Mesothelial cell of epicardium (in vitro differentiated cells): ENCODE measurements around the gene WDR33. TPM values are rescaled to one million over a fixed set of nuclear protein-coding genes. Genes with fewer than 3 reads are reported as not detected.

Source experiments
- DNase-seq, 2 experiments: peaks; one replicate each; pipeline ENCODE4 v3.0.0; 2021; ENCODE audit warnings: low spot score in 2 of 2; ENCODE audit not compliant: unreplicated experiment in 2 of 2
- H3K27ac Mint-ChIP-seq: 2 replicates; pipeline ENCODE4 v1.8.0; 2021; ENCODE audit warnings: mixed read lengths
- H3K27me3 Mint-ChIP-seq: 2 replicates; pipeline ENCODE4 v1.8.0; 2021; ENCODE audit warnings: low read depth, mixed read lengths
- H3K36me3 Mint-ChIP-seq: 2 replicates; pipeline ENCODE4 v1.8.0; 2021; ENCODE audit warnings: mixed read lengths
- H3K4me1 Mint-ChIP-seq: 2 replicates; pipeline ENCODE4 v1.8.0; 2021; ENCODE audit warnings: mixed read lengths
- H3K4me3 Mint-ChIP-seq: 2 replicates; pipeline ENCODE4 v1.8.0; 2021; ENCODE audit warnings: mild to moderate bottlenecking, moderate library complexity, mixed read lengths
- H3K9me3 Mint-ChIP-seq: 2 replicates; pipeline ENCODE4 v1.8.0; 2021; ENCODE audit warnings: mixed read lengths
- CTCF ChIP-seq: fragments of 200-600 bp; sonication (generic); IDR thresholded peaks from one replicate; pipeline ENCODE4 v1.5.0; 2021; ENCODE audit warnings: antibody characterized with exemption; ENCODE audit not compliant: unreplicated experiment
- total RNA-seq: library from RNA; stranded (reverse); gene quantifications from 3 replicates; pipeline ENCODE4 v1.2.1, GENCODE V29; 2021

WDR33 gene
- total RNA-seq, 1 donor from 2014 or later, result 61.4 TPM

GRCh38 chr2:127768775-127769479 is 42.0 kb downstream of the WDR33 start:
- H3K4me3 Mint-ChIP-seq, result no peak overlapping the region
- no peak for DNase-seq
- H3K27ac Mint-ChIP-seq, result peak overlapping the region; percentile 62
- no peak for TF ChIP-seq CTCF
- H3K9me3 Mint-ChIP-seq, result no peaks in the 10 kb centered on the region
- peaks cover 21% of the 10 kb centered on the region for H3K36me3 Mint-ChIP-seq
- H3K4me1 Mint-ChIP-seq, result peaks cover 1% of the 10 kb centered on the region
- no peaks in the 10 kb centered on the region for H3K27me3 Mint-ChIP-seq

GRCh38 chr2:127763776-127764175 is 47.2 kb downstream of the WDR33 start:
- Mint-ChIP-seq H3K27me3 (no peaks in the 10 kb centered on the region), H3K4me3 (no peak overlapping the region), H3K9me3 (no peaks in the 10 kb centered on the region), H3K4me1 (no peaks in the 10 kb centered on the region), H3K27ac (no peak overlapping the region), H3K36me3 (peaks cover 36% of the 10 kb centered on the region)
- DNase-seq, result no peak
- no peak for TF ChIP-seq CTCF

- peaks cover 34% of the 10 kb centered on the region for H3K36me3 Mint-ChIP-seq
- no peaks in the 10 kb centered on the region for H3K4me1 Mint-ChIP-seq
- TF ChIP-seq CTCF, result no peak
- no peaks in the 10 kb centered on the region for H3K27me3 Mint-ChIP-seq
- H3K4me3 Mint-ChIP-seq, result no peak overlapping the region
- DNase-seq, result no peak
- H3K9me3 Mint-ChIP-seq, result no peaks in the 10 kb centered on the region
- H3K27ac Mint-ChIP-seq, result no peak overlapping the region
Observed at GRCh38 chr2:127762846-127763245, 48.1 kb downstream of the WDR33 start.

- H3K4me1 Mint-ChIP-seq, result no peaks in the 10 kb centered on the region
- DNase-seq, result no peak
- H3K4me3 Mint-ChIP-seq, result no peak overlapping the region
- peaks cover 32% of the 10 kb centered on the region for H3K36me3 Mint-ChIP-seq
- H3K9me3 Mint-ChIP-seq, result no peaks in the 10 kb centered on the region
- TF ChIP-seq CTCF, result no peak
- H3K27ac Mint-ChIP-seq, result no peak overlapping the region
- no peaks in the 10 kb centered on the region for H3K27me3 Mint-ChIP-seq
Observed at GRCh38 chr2:127762441-127762840, 48.5 kb downstream of the WDR33 start.

GRCh38 chr2:127759931-127760330 is 51.0 kb downstream of the WDR33 start:
- no peak for TF ChIP-seq CTCF
- H3K27me3 Mint-ChIP-seq, result no peaks in the 10 kb centered on the region

More at GRCh38 chr2:127759931-127760330, 51.0 kb downstream of the WDR33 start:
- Mint-ChIP-seq H3K27ac (no peak overlapping the region), H3K4me3 (no peak overlapping the region), H3K9me3 (no peaks in the 10 kb centered on the region), H3K4me1 (no peaks in the 10 kb centered on the region), H3K36me3 (peaks cover 20% of the 10 kb centered on the region)
- no peak for DNase-seq
